COLO829 (cell line): Measurements from ENCODE around the gene GPT2.
"Not testable (repeated sequence)": the region's sequence is repeated elsewhere in the genome, so short reads cannot be mapped to it uniquely, and the experiment has no call there.

Experiments
- DNase-seq: peaks from one replicate; pipeline ENCODE4 v3.0.0; 2012; ENCODE audit warnings: low spot score

The GPT2 gene

GRCh38 chr16:46923513-46924295 is 39.5 kb downstream of the GPT2 start:
- no peak for DNase-seq

GRCh38 chr16:46924402-46924801 is 40.2 kb downstream of the GPT2 start:
- no peak for DNase-seq

GRCh38 chr16:46926470-46927225 is 42.5 kb downstream of the GPT2 start:
- DNase-seq, result no peak

- no peak for DNase-seq
Observed at GRCh38 chr16:46927273-46927672, 43.1 kb downstream of the GPT2 start.

GRCh38 chr16:46928811-46929210 is 44.6 kb downstream of the GPT2 start:
- no peak for DNase-seq

- peak; percentile 45 for DNase-seq
Observed at GRCh38 chr16:46929378-46930332, 45.5 kb downstream of the GPT2 start.

GRCh38 chr16:46930861-46931260 is 46.7 kb downstream of the GPT2 start:
- no peak for DNase-seq

GRCh38 chr16:46932802-46933201 is 48.6 kb downstream of the GPT2 start:
- no peak for DNase-seq

GRCh38 chr16:46937536-46937935 is 53.4 kb downstream of the GPT2 start:
- no peak for DNase-seq

- not testable (repeated sequence) for DNase-seq
Observed at GRCh38 chr16:46944713-46945112, 60.6 kb downstream of the GPT2 start.

GRCh38 chr16:46947900-46948547 is 63.9 kb downstream of the GPT2 start:
- DNase-seq, result peak; percentile 8

GRCh38 chr16:46948548-46949166 is 64.5 kb downstream of the GPT2 start:
- no peak for DNase-seq

GRCh38 chr16:46949241-46949892 is 65.2 kb downstream of the GPT2 start:
- DNase-seq, result no peak

GRCh38 chr16:46950009-46950408 is 65.8 kb downstream of the GPT2 start:
- no peak for DNase-seq

- DNase-seq, result no peak
Observed at GRCh38 chr16:46954562-46954961, 70.4 kb downstream of the GPT2 start.

GRCh38 chr16:46961373-46962353 is 77.5 kb downstream of the GPT2 start:
- no peak for DNase-seq

GRCh38 chr16:46962629-46963028 is 78.5 kb downstream of the GPT2 start:
- no peak for DNase-seq

GRCh38 chr16:46968063-46968435 is 83.9 kb downstream of the GPT2 start:
- no peak for DNase-seq

GRCh38 chr16:46970089-46970488 is 85.9 kb downstream of the GPT2 start:
- DNase-seq, result no peak

GRCh38 chr16:46971271-46971670 is 87.1 kb downstream of the GPT2 start:
- DNase-seq, result no peak
